HG02973 (cell line): ENCODE measurements around the gene TMCO5A.
"Not testable (repeated sequence)": the region's sequence is repeated elsewhere in the genome, so short reads cannot be mapped to it uniquely, and the experiment has no call there.

Experiments used
- ATAC-seq: cut with Tn5 transposase; IDR thresholded peaks from one replicate; pipeline ENCODE4 v1.9.1; 2021; ENCODE audit warnings: moderate library complexity; ENCODE audit not compliant: unreplicated experiment

The TMCO5A gene

GRCh38 chr15:37934340-37934739 is at the start of gene TMCO5A:
TSS of gene TMCO5A (plus strand) at chr15:37934640. CDS start at chr15:37936324, 1,684 bp downstream.
- ATAC-seq: no peak

GRCh38 chr15:37885651-37886050 is 48.8 kb upstream of the TMCO5A start:
- ATAC-seq: no peak

DNA sequence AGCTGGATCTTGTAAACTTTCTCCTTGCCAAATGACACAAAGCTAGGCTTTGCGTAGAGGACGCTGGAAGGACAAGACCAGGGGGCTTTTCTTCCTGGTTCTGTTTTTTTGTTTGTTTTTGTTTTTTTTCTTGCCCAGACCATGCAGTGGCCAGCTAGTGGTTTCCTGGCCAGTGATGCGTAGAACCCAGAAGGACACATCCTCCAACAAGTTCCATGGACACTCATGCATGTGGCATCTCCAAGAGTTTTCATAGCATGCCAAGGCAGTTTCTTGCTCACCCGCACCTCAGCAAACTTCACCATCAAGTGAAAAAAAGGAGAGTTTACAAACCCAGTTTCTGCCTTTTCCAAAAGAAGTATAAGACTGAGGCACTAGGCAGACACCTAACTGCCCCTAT is 46.1 kb upstream of the TMCO5A start:
- no peak for ATAC-seq

GRCh38 chr15:37891766-37892368 is 42.6 kb upstream of the TMCO5A start:
- no peak for ATAC-seq

GRCh38 chr15:37893309-37893708 is 41.1 kb upstream of the TMCO5A start:
- no peak for ATAC-seq

DNA sequence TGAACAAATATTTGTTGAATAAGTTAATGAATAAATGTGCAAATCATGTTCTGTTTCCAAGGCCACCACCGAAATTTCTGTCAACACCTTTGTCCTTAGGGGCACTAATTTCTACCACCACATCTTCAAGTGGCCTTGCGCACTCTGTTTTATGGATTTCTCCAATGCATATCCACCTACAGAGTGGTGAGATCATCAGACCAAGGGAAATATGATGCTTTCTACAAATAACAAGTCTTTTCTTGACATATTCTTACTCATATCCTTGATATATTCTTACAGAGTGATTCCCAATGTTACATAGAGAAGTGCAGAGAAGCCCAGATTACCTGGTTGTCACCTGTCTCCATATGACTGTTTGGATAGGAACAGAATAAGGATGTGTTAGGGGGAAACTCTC is 36.1 kb upstream of the TMCO5A start:
- no peak for ATAC-seq

- no peak for ATAC-seq
Measured at GRCh38 chr15:37900326-37901221, 33.9 kb upstream of the TMCO5A start.

DNA sequence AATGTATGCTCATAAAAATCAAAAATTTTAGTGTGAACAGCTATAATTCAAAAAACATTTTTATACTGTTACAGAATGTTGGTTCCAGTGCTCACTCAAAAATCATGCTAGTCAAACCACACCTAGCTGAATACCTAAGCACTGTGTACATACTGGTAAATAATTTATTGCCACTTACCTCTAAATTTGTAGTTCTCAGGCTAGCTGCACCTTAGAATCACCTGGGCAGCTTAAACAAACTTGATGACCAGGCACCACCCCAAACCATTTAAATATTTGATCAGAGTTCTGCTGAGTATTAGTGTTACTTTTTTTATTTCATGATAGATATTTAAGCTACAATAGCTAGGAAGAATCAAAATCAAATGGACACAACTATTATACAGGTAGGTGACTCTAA is 32.3 kb upstream of the TMCO5A start:
- ATAC-seq: no peak

- no peak for ATAC-seq
Measured at GRCh38 chr15:37903919-37904625, 30.4 kb upstream of the TMCO5A start.

DNA sequence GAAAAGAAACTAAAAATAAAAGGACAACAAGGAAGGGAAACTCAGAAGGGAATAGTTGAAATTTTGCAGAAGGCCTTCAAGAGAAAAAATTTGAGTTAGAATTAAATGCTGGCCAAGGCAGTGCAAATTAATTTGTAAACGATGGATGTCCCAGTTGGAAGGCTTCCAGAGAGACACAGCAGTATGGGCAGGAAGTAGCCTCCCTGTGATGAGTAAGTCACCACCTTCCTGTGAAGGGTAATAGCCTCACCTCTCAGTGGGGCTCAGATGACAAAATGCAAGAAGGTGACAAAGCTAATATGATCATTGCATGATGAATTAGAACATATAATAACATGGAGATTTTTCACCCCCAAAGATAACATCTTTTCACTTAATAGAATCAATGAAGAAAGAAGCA is 27.3 kb upstream of the TMCO5A start:
- no peak for ATAC-seq

- no peak for ATAC-seq
Measured at GRCh38 chr15:37921527-37922385, 12.7 kb upstream of the TMCO5A start.

GRCh38 chr15:37926136-37926535 is 8.3 kb upstream of the TMCO5A start:
- ATAC-seq: no peak

DNA sequence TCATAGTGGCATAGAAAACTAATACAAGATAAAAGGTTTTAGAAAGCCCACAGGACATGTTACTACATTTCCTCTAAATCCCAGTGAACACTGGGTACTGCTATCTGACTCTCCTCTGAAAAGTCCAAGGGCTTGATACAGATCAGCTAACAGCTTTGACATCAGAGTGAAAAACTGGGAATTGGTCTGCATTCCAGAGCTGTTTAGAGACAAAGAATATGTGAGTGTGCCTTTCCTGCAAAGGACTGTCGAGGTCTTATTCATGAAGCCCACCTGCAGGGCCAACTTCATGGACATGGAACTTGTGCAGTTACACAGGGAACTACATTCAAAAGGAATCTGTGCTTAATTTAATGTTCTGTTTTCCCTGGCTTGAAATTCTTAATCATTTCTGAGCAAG is 5.2 kb upstream of the TMCO5A start:
- ATAC-seq: no peak

- ATAC-seq: no peak
Measured at GRCh38 chr15:37931321-37931720, 3.1 kb upstream of the TMCO5A start.

- no peak for ATAC-seq
Measured at GRCh38 chr15:37931868-37932267, 2.6 kb upstream of the TMCO5A start.

DNA sequence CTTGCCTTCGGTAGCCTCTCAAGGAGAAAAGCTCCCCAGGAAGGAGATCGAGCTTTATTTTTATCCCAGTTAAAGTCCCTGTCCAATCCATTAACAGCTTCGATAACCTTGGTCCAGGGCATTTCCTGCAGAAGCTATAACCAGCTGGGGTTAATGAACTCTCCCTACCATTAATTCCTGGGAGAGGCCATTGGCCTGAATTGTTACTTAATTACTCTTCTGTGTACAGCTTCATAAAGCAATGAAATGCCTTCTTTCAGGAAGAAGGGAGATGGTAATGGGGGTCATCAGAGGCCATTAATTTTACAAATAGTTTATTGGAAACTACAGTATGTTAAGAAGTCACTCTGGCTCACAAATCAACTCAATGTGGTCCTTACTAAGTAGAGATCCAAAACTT is 1.9 kb upstream of the TMCO5A start:
- no peak for ATAC-seq

DNA sequence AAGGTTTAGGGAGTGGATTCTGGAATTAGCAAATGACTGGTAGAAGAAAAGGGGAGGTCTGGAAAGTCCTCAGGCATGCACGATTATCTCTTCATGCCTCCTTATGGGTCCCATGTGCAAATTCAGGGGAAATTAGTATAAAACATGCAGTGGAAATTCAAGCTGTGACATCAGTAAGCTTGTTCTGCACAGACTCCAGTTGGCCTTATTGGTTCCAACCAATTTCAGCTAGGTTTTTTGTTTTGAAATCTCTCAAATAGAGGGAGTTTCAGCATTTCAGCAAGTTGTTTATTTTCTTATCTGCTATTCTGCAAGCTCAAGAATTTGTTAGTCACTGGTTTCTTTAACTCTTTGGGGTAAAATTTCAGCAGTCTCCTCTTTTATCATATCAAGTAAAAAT is 774 bp upstream of the TMCO5A start:
- ATAC-seq: no peak

DNA sequence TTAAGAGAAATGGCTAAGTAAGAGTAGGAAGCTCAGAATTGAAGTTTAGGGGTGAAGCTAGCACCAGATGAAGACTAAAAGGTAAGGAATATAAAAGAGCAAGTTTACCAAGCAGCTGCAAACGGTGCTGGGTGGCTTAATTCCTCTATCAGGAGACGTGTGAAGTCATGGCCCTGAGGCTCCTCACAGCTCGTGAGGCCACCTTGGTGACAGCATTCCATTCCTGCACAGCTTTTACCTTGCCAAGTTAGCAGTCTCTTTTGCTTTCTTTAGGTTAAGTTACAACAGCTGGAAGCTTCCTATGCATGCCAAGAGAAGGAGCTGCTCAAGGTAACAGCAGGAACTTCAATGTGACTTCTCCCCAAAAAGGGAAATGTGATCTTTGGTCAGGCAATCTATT is 6.4 kb downstream of the TMCO5A start:
- ATAC-seq: no peak

- ATAC-seq: no peak
Measured at GRCh38 chr15:37941779-37942178, 7.3 kb downstream of the TMCO5A start.

DNA sequence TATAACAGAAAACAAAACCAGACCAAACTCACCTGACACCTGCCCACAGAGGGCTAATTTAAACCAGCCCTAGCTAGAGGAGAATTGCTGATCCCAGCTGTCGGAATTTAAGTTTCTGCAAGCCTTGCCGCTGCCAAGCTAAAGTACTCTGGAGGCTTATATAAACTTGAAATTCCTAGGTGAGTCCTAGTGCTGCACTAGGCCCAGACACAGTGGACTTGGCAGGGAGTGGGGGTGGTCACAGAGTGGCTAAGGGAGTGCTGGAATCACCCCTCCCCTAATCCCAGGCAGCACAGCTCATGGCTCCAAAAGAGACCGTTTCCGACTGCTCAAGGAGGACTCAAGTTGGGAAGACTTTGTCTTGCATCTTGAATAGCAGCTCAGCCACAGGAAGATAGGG is 17.6 kb downstream of the TMCO5A start:
- ATAC-seq: no peak

DNA sequence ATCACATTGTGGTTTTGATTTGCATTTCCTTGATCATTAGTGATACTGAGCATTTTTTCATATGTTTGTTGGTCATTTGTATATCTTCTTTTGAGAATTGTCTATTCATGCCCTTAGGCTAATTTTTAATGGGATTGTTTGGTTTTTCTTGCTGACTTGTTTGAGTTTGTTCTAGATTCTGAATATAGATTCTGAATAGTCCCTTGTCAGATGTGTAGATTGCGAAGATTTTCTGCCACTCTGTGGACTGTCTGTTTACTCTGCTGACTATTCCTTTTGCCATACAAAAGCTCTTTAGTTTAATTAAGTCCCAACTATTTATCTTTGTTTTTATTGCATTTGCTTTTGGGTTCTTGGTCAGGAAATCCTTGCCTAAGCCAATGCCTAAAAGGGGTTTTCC is 26.3 kb downstream of the TMCO5A start:
- ATAC-seq: not testable (repeated sequence)
